HG03135 (cell line): ENCODE measurements around the gene GNG12.
A peak's percentile ranks its signal among the peaks of the same experiment; 100 is the strongest.

Experiments used
- ATAC-seq: cut with Tn5 transposase; IDR thresholded peaks from one replicate; pipeline ENCODE4 v1.9.1; 2021; ENCODE audit warnings: mild to moderate bottlenecking, moderate library complexity; ENCODE audit not compliant: unreplicated experiment

GNG12 gene

DNA sequence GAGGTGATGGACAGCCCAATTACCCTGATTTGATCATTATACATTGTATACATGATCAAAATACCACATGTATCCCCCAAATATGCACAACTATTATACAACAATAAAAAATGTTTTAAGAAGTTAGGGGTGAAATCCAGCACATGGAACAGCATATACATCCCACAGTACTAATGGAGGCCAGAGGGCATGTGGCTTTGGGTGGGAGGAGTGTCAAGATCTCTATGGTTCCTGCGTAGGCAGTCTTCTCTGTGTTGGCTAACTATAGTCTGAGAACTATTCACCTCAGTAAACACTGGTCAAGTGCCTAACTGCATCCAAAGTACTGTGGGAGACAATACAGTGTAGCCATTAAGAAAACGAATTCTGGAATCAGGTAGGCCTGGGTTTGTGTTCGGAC, 74.2 kb downstream of the GNG12 start:
- no peak for ATAC-seq

DNA sequence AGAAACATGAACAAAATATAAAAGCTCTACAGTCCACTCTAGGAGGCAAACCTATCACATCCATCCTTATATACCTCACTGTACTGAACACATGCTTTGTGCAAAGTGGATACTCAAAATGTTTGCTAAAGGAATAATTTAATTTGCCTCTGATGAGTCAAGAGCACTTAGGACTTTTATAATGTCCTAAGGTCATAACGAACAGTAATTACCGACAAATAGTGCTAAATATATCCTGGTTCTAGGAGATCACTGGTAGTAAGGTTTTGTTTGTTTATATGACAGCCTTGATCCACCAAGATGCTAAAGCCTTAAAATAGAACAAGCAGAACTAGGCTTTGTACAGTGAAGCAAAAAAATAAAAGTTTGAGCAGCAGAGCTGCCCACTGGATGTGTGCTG, 77.6 kb downstream of the GNG12 start:
- ATAC-seq = no peak

DNA sequence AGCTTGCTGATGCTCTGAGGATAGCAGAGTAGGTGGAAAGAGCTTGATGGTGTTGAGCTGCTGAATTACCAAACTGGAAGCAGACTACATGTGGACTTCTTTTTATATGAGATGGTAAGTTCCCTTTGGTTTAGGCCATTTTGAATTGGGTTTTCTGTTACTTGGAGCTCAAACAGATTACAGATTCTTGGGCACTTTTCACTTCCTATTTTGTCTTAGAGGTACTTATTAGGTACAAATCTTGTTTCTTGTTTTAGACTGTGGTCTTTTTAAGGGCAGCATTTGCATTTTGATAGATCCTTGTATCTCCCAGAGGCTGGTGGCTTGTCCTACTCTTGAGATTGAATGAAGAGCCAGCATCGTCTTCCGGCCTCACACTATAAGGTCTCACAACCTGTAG, 78.1 kb downstream of the GNG12 start:
- no peak for ATAC-seq

DNA sequence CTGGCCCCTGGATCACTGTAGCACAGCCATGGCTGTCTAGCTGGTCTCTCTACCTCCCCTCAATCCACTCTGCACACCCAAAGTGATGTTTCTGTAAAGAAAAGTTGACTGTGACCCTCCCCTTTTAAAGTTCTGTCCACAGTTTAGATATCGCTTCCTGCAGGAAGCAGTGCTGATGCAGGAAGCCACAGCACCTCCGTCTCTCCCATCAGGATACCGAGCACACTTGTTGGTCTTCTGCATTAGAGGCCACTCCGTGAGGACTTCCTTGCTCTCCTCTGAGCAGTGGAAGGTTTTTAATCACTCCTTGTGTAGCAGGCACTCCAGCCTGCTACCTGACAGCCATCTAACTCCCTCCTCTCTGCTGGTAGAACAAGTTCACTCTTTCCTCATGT, 78.7 kb downstream of the GNG12 start:
- ATAC-seq = no peak

DNA sequence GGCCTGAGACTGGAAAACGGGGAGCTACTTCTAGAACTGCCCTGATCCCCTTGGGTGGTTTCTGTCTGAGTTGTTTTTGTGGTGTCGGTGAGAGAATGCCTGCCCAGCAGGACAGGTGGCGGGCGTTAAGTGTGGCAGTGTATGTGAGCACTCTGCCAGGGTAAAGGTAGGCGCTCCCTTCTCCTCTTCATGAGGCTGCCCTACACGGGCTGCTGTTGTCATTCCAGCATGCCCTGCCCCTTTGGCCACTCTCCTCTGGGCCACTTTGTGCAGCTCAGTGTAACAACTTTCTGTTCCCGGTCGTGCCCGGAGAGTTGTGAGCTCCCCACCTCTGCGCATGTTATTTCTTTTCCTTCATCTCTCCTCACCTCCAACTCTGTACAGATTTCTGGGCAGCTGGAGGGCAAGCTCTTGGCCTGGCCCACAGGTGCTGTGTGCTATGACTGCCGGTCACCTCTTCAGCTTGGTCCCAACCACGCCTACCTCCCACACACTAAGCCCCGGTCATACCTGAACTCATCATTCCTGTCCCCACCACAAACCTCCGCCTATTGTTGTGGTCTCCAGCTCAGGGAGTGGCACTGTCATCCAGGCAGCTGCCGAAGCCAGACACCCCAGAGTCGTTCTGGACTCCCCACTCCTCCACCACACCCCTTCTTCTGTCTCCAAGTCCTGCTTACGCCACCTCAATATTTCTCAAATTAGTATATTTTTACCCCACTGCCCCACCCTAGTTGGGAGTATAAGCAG, 79.3 kb downstream of the GNG12 start:
- no peak for ATAC-seq

DNA sequence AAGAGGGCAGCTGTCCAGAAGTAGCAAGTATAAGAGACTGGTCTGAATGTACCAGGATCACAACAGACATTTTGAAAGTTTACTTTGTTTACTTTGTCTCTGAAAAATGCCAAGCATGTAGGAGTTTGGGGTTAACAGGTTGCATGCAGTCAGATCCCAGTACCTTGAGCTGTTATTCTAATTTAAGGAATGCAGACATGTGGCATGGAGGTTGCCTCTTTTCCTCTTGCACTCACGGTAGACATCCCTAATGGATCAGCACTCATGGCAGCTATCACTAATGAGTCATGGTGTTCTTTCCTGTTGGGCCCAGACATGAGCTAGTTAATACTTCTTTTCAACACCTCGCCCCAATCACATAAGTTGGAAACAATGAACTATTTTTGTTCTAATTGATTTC, 81.0 kb downstream of the GNG12 start:
- ATAC-seq = no peak

DNA sequence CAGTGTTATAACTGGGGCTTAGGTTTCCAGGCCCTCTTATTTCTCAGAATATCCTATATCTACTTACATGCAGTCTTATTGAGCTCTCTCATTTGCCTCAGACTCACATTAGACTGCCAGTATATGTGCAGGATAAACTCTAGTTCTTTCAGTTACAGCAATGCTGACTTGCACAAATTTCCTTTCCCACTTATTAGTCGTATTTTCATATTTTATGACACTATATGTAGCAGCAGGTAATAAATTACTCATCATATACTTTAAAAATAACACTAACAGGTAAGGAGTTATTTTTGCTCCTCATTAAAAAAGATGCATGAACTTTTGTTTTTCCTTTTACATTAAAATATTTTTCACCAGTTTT, 82.6 kb downstream of the GNG12 start:
- no peak for ATAC-seq

DNA sequence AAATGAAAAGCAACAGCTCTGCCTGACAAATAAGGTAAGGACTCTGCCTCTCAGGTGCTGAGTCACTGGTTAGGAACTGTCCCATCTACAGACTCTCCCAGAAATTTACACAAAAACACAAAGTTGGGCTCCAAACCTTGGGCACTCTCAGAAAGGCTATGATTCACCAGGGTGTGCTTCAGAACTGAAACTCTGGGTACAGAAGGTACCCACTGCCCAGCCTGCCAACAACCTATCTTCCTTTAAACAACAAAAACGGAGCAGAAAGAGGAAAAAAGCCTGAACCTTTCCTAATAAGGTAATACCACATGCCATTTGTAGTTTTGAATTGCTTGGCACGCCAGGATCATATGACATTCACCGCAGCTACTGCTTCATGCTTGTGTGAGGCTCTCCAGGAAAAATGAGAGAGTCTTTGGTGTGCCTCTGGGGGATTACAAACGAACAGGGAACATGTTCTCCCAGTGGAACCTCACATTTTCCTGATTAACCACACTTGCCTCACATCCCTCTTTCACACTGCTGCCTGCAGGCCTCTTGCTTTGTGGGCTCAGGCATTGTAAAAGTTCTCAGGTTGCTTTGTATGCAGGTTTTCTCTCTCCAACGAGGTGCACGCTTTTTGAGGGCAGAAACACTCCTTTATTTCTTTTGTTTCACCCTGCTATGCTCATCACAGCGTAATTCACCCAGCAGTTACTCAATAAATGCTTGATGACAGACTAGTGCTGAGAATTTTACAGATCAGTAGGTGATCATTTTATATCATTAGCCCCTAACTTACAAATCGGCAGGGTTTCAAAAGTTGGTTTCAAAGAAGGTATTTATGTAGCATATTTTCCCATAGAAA, 83.2 kb downstream of the GNG12 start:
- no peak for ATAC-seq

DNA sequence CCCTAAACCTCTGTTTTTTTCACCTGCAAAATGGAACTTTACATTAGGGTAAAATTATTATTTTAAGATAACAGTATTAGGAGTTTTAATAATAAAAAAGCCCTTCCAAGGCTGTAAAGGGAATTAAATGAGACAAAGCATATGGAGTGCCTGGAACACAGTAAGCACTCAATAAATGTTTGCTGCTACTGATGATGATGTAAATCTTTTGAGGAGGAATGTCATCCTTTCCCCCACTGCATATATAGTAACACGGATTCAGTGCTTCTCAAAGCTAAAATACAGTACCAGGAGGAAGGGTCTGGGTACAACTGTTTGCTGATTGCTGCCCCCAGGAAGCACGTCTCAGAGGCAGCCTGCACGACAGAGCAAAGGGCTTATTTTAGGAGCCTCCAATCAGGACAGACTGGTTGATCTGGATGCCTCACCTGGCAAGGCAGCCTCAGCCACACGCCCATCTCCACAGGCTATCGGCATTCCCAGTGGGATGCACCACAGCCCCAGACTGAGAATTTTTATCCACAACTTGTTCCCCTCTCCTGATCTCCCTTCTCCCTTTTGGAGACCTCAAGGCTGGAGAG, 83.9 kb downstream of the GNG12 start:
- no peak for ATAC-seq

DNA sequence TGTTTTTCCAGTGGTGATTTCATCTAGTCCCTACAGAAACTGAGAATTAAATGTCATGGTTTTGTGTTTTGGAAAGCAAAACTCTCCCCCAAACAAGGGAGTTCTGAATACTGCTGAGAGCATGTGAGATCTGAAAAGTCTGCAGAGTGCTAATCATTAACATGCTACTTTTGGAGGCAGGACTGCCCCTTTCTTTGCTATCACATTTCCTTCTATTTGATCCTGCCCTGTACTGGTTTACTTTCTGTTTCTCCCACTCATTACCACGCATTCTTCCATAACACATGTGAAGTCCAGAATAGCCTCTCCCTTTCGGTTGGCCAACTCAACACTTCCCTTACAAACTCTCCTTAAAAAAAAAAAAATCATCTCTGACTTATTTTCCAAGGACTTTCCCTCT, 84.6 kb downstream of the GNG12 start:
- peak; percentile 91 for ATAC-seq

DNA sequence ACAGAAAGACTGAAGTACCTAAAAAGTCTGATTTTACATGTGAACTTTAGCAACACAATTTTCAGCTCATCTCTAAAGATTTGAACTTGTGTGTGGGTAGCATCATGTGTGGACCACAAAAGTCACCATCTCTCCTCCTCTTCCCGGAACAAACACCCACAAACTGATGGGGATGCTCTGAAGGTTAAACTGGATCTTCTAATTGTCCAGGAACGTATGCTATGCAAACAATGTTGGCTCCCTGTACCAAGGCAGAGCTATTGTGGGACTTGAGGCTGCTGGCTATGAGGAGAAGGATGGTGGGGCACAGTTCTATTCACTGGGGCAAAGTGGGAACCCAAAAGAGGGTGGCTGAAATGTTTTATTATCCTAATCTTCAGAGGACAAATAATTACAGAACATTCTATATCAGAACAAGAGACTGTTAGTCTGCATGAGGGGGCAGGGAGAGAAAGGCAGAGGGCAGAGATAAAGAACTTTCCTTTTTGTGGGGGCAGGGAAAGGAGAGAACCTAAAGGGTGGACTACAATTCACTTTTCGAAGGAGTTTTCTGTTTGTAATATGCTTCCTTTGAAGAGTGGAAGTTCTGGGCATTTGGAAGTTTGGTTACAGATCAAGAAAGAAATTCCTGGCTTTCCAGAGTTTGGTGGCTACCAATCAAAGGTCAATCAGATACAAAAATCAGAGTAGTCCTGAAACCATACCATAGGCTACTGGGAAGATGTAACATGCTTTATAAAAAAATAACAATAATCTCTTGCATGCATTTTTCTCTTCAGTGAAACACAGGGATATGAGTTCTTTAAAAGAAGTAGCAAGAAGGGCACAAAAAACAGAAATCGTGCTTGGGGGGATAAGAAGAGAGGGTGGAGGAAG, 85.4 kb downstream of the GNG12 start:
- no peak for ATAC-seq

DNA sequence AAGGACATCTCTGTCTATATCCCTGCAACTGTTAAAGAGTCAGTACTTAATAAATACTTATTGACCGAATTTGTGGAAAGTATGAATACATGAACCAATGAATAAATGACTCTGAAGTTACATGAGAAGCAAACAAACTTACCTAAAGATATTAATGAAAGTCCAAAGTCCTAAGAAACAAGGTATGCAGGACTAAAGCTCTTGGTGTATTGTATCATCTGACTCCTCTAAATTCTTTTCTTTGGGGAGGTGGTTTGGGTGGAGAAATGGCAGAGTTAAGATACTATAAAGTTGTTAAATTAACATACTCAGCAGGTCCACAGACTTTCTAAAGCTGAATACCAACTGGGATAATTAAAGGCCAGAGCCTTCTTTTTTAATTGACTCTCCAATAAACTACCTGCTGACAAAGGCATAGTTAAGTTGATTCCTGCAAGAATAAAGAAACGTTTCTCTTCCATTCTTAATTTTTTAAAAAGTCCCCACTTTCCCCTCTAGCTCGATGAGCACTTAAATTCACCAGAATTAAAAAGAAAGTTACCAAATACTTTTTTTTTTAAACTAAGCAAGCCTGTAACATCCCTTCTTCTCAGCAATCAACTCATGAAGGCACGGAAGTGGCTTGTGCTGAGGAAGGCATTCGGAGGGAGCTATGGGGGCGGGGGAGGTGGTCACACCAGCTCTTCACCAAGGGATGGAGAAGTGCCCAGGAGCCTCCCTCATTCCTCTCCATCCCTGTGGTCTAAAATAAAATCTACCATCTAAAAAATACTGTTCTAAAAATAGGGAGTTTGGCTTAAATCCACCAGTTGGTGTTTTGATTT, 87.2 kb downstream of the GNG12 start:
- no peak for ATAC-seq

DNA sequence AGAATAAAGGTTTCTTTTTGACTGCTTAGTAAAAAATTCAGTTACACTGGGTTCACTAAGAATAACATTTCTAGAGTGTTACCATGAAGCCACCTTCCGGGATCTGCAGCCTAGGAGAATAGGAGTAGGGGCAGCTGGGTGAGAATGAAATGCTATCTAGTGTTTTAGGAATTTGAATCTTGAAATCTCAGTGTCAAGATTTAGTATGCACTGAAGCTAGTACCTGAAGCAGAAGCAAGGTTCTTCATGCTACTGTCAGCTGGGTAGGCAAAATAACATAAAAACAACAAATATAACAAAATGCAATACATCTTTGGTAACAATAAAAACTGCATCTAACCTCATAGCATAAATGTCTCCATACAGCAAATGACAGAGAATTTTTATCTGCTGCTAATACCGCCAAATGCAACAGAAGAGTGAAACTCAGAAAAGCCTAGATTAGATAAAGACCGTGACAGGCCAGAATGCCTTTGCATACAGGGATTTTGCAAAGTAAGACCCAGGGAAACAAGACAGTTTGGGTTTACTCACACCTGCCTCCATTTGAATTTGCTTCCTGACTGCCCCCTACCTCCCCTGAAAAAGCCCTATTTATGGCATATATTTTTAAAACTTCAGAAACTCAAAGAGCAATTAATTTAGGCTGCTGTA, 90.1 kb downstream of the GNG12 start:
- ATAC-seq = no peak

DNA sequence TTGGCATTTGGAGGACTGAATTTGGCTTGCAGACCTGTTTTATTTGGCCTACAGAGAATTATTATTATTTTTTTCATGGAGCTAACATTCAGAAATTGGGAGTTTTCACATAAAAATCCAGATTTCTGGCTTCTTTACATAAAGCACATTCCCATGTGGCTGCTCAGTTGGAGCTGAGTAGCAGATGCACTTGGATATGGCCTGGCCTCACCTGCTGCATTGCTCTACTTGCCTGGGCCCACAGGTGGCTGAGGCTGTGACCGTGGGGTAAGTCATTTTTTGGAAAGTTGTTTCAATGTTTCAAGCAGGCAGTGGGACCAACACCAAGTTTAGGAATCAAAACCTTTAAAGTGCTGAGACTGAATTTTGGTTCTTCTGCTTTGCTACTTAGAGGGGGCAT, 91.5 kb downstream of the GNG12 start:
- no peak for ATAC-seq

DNA sequence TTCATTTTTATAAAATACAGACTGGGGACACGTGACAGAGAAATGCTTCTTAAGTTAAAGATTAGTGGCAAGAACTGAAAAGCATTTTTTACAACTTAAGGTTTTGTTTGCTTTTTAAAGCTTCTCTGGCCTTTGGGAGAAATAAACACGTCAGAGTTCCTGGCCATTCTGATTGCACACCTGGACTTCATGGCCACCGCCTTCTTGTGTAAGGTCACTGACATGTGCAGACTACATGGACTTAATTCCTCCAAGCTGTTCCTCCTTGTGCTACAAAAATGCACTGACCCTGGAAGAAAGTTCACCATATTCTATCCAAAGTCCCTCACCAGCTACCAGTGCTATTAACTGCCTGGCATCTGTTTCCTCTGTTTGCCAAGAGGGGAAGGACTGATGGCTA, 92.1 kb downstream of the GNG12 start:
- no peak for ATAC-seq

DNA sequence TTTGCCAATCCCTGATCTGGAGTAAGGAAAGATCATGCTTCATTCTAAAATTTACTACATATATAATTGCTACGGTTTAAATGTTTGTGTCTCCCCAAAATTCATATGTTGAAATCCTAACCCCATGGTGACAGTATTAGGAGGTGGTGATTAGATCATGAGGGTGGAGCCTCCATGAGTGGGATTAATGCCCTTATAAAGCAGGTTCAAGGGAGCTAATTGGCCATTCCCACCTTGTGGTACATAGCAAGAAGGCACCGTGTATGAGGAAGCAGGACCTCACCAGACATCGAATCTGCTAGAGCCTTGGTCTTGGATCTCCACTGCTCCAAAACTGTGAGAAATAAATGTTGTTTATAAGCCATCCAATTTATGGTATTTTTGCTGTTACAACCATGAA, 92.7 kb downstream of the GNG12 start:
- ATAC-seq = no peak

DNA sequence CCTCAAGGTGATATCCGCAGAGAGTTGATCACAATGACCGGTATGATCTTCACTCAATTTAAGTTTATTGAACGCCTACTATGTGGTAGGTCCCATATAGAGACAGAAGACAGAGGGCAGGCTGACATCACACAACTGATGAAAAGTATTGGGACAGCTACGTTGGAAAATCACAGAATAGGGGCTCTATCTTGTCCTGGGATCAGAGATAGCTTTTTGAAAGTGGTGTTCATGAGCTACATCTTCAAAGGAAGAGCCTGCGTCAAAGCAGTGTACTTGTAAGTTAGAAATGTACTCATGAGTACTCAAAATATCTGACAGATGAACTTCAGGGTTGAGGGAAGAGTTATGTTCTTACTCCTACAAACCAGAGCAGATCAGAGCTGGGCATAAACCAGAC, 93.9 kb downstream of the GNG12 start:
- no peak for ATAC-seq

DNA sequence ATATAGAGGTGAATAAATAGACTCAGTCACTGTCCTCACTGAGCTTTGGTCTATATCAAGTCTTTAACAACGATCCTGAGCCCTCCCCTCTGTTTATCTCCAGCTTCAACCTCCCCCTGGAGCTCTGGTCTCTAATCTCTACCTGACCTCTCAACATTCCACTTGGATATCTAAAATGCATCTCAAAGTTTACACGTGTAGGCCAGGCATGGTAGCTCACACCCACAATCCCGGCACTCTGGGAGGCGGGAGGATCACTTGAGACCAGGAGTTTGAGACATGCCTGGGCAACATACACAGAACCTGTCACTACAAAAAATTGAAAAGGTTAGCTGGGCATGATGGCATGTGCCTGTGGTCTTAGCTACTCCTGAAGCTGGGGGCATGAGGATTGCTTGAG, 94.9 kb downstream of the GNG12 start:
- no peak for ATAC-seq

DNA sequence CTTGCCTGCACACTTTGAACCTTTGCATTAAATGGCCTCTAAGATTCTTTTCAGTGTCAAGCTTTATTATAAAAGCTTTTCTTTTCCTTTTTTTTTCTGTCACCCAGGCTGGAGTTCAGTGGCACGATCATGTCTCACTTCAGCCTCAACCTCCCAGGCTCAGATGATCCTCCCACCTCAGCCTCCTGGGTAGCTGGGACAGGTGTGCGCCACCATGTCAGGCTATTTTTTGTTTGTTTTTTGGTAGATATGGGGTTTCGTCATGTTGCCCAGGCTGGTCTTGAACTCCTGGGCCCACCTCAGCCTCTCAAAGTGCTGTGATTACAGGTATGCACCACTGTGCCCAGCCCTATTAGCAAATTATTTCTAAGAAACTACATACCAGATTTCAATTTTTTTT, 95.4 kb downstream of the GNG12 start:
- no peak for ATAC-seq

DNA sequence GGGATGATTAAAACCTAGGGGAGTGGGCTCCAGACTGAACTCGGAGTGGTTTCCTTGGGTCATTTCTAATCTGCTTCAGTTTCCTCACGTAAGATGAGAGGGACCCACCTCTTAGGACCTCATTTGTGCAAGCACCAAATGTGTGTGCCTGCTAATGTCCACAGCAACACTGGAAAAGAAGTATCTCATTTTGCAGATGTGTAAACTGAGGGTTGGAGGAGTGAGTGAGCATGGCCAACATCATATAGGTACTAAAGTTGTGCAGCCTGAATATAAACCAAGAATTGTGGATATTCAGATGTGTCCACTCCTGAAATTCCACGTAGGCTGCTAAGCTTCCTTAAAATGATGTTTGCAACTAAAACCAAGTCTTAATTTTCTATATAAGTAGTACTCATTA, 96.5 kb downstream of the GNG12 start:
- ATAC-seq = no peak
